Lung (tissue), 12 donors: ENCODE data around the gene KCNG4. TPM values are rescaled to one million over a fixed set of nuclear protein-coding genes. Genes with fewer than 3 reads are reported as not detected.

Experiments used
- ATAC-seq: fragments of 200-7000 bp; cut with Tn5 transposase; one replicate; pipeline ENCODE4 v1.9.1; 2020; ENCODE audit warnings: moderate number of reproducible peaks; ENCODE audit not compliant: insufficient read depth, low FRiP score
- DNase-seq, 3 donors: peaks; one replicate each; pipeline ENCODE4 v3.0.0-alpha.2; 2013 to 2017
- H3K27ac ChIP-seq, 2 donors: one replicate each; pipeline ENCODE4 v1.5.1; 2013; ENCODE audit warnings: mild to moderate bottlenecking in 2 of 2, moderate library complexity in 2 of 2, control low read depth in 1 of 2, inconsistent platforms in 1 of 2, low read depth in 1 of 2, low read length in 1 of 2
- H3K27me3 ChIP-seq, 3 donors: one replicate each; pipeline ENCODE4 v1.5.1; 2013; ENCODE audit warnings: low read length in 2 of 3; ENCODE audit not compliant: control insufficient read depth in 3 of 3, insufficient read depth in 3 of 3
- H3K36me3 ChIP-seq, 4 donors: one replicate each; pipeline ENCODE4 v1.5.1; 2013; ENCODE audit warnings: low read length in 4 of 4, mild to moderate bottlenecking in 1 of 4, moderate library complexity in 1 of 4; ENCODE audit not compliant: control insufficient read depth in 4 of 4, insufficient read depth in 4 of 4
- H3K4me1 ChIP-seq, 5 donors: one replicate each; pipeline ENCODE4 v1.5.1; 2013; ENCODE audit warnings: low read length in 5 of 5, mild to moderate bottlenecking in 2 of 5, moderate library complexity in 1 of 5; ENCODE audit not compliant: control insufficient read depth in 5 of 5, insufficient read depth in 5 of 5
- H3K4me3 ChIP-seq: one replicate; pipeline ENCODE4 v1.5.1; 2013; ENCODE audit warnings: mild to moderate bottlenecking, control low read depth, moderate library complexity
- H3K9ac ChIP-seq, 2 donors: one replicate each; pipeline ENCODE4 v1.5.1; 2013; ENCODE audit warnings: low read length in 2 of 2, control low read depth in 1 of 2; ENCODE audit not compliant: insufficient read depth in 1 of 2
- H3K9me3 ChIP-seq, 4 donors: one replicate each; pipeline ENCODE4 v1.5.1; 2013; ENCODE audit warnings: low read length in 3 of 4, mild to moderate bottlenecking in 1 of 4, moderate library complexity in 1 of 4; ENCODE audit not compliant: control insufficient read depth in 4 of 4, insufficient read depth in 3 of 4
- CTCF ChIP-seq: IDR thresholded peaks from 2 replicates; pipeline ENCODE4 v1.5.1; 2012; ENCODE audit warnings: mild to moderate bottlenecking; ENCODE audit errors: control extremely low read depth, extremely low read depth
- WGBS, 2 donors: extraction: QIAGEN DNeasy Blood & Tissue Kit; methylation state at CpG; one replicate each; pipeline ENCODE4 v1.1.7; 2013; 5-methylcytosine and 5-hydroxymethylcytosine counted together
- polyA plus RNA-seq, 2 donors: library from polyadenylated mRNA; stranded (reverse); fragments of 200-250 nt; gene quantifications; one replicate each; pipeline ENCODE4 v1.2.1, GENCODE V29; 2013
- total RNA-seq, 2 donors: library from RNA; depleted of rRNA in 1 of 2; stranded (reverse); fragments of >200 nt in 1 of 2; gene quantifications; one replicate each; pipeline ENCODE4 v1.2.1, GENCODE V29; 2014 to 2021
- donor health status: control.
- donor health status: control.
- donor health status: Bipolar disorder and iron deficiency.
- donor health status: healthy.
- donor health status: DM: yes; HTN: yes; CAD: no.

The KCNG4 gene
- total and polyA plus RNA-seq, 4 donors = not detected

DNA sequence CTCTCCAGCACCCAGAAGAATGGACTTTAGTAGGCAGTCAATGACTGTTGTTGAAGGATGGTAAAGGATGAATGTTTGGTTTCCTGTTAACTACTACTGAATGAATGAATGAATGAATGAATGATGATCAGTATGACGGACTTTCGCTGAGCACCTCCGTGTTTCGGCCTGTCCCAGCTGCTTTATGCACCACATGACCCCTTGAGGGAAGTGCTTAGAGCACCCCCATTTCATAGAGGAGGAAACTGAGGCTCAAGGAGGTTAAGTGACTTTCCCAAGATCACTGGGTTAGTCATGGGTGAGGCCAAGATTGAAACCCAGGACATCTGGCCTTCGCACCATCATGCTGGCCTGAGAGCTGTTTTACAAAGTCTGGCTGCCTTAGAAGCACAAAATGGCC lies 6.8 kb downstream of the KCNG4 start:
- Histone ChIP-seq H3K36me3 (no peaks in the 10 kb centered on the region), H3K9ac (no peak overlapping the region), H3K27ac (no peak overlapping the region), H3K4me1 (peaks cover 0 to 1% (median 0%) of the 10 kb centered on the region in 5 donors), H3K4me3 (no peak overlapping the region), H3K27me3 (peaks cover 0 to 17% (median 0%) of the 10 kb centered on the region in 3 donors), H3K9me3 (no peaks in the 10 kb centered on the region)
- ATAC-seq (no peak), DNase-seq (no peak)
- WGBS, 2 donors = 90 to 94% methylated on average over 5 of the region's 5 CpGs
- no peak for TF ChIP-seq CTCF

DNA sequence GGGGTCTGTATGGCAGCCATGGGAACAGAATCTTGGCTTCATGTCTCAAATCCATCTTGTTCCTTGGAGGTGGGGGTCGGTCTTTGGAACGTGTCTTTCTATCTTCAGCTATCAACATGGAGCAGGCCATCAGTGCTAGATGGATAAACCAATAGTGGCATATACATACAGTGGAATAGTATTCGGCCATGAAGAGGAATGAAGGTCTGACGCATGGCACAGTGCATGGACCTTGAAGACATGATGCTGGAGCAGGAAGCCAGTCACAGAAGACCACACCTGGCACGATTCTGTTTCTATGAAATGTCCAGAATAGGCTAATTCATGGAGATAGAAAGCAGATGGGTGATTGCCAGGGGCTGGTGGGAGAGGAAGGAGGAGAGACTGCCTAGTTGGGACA lies 7.8 kb downstream of the KCNG4 start:
- no peak for DNase-seq
- no peaks in the 10 kb centered on the region for H3K36me3 ChIP-seq
- H3K4me1 ChIP-seq = peaks cover 0 to 2% (median 0%) of the 10 kb centered on the region in 5 donors
- no peaks in the 10 kb centered on the region for H3K9me3 ChIP-seq
- WGBS, 2 donors = 91 to 93% methylated on average over 5 of the region's 5 CpGs
- H3K27ac ChIP-seq = no peak overlapping the region
- H3K9ac ChIP-seq = no peak overlapping the region
- H3K4me3 ChIP-seq = no peak overlapping the region
- no peak for ATAC-seq
- TF ChIP-seq CTCF = no peak
- H3K27me3 ChIP-seq = peaks cover 0 to 17% (median 0%) of the 10 kb centered on the region in 3 donors

DNA sequence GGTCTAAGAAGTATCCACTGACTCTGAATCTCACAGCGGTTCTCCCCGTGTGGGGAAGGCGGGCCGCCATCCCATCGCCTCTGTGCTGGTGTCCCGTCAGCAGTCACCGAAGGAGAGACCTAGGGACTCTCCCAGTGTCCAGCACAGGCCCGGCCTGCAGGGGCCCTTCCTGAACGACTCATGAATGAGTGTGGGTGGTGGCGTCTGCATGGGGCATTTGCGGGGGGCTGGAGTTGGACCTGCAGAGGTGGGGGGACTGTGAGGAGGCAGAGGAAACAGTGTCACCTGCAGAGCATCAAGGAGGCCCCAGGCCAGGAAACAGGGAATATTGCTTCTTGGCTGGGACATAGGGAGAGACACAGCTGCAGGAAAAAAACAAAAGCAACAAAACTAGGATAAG lies 10.3 kb downstream of the KCNG4 start:
- H3K9me3 ChIP-seq = no peaks in the 10 kb centered on the region
- peaks cover 0 to 2% (median 0%) of the 10 kb centered on the region in 5 donors for H3K4me1 ChIP-seq
- no peak overlapping the region for H3K9ac ChIP-seq
- no peaks in the 10 kb centered on the region for H3K36me3 ChIP-seq
- no peak overlapping the region for H3K4me3 ChIP-seq
- peaks cover 0 to 8% (median 0%) of the 10 kb centered on the region in 3 donors for H3K27me3 ChIP-seq
- H3K27ac ChIP-seq = no peak overlapping the region
- DNase-seq (no peak), ATAC-seq (no peak)
- TF ChIP-seq CTCF = no peak
- WGBS, 2 donors = 94 to 95% methylated on average over 11 of the region's 11 CpGs

GRCh38 chr16:84228256-84228838 lies 11.5 kb downstream of the KCNG4 start:
- Histone ChIP-seq H3K27ac (no peak overlapping the region), H3K36me3 (no peaks in the 10 kb centered on the region), H3K27me3 (peaks cover 0 to 7% (median 0%) of the 10 kb centered on the region in 3 donors), H3K9me3 (no peaks in the 10 kb centered on the region), H3K4me1 (peaks cover 0 to 2% (median 0%) of the 10 kb centered on the region in 5 donors), H3K9ac (no peak overlapping the region), H3K4me3 (no peak overlapping the region)
- DNase-seq = peak in 2 of 3 donors; percentile 6 to 30
- no peak for TF ChIP-seq CTCF
- ATAC-seq = peak; percentile 76
- 33 to 34% methylated on average over 18 of the region's 18 CpGs for WGBS, 2 donors
